Activated naive CD4-positive, alpha-beta T cell treated with anti-CD3 and anti-CD28 coated beads, Interleukin-2, amount 50 U/mL, for 72 hours (primary cell): Measurements from ENCODE around the gene R3HDM1. TPM values are rescaled to one million over a fixed set of nuclear protein-coding genes. Genes with fewer than 3 reads are reported as not detected.
"Not testable (repeated sequence)": the region's sequence is repeated elsewhere in the genome, so short reads cannot be mapped to it uniquely, and the experiment has no call there.

Experiments
- ATAC-seq, 2 donors: fragments of 150-1000 bp; cut with Tn5 transposase; 2 replicates each; pipeline ENCODE4 v1.10.0; 2021; ENCODE audit warnings: mild to moderate bottlenecking in 2 of 2, moderate library complexity in 2 of 2
- DNase-seq, 2 donors: peaks; one replicate each; pipeline ENCODE4 v3.0.0; 2021 to 2022; ENCODE audit warnings: low spot score in 2 of 2
- H3K27ac Mint-ChIP-seq, 2 donors: one replicate each; pipeline ENCODE4 v1.8.0; 2022; ENCODE audit warnings: mild to moderate bottlenecking in 2 of 2, mixed read lengths in 2 of 2
- H3K36me3 Mint-ChIP-seq, 2 donors: one replicate each; pipeline ENCODE4 v1.8.0; 2022; ENCODE audit warnings: mixed read lengths in 2 of 2
- H3K9me3 Mint-ChIP-seq, 2 donors: one replicate each; pipeline ENCODE4 v1.8.0; 2022; ENCODE audit warnings: mixed read lengths in 2 of 2
- total RNA-seq, 2 donors: library from RNA; stranded (reverse); gene quantifications; one replicate each; pipeline ENCODE4 v1.2.3, GENCODE V29; 2022

The R3HDM1 gene
- total RNA-seq, 2 donors from 2014 or later, result 59.6 to 65.1 TPM

DNA sequence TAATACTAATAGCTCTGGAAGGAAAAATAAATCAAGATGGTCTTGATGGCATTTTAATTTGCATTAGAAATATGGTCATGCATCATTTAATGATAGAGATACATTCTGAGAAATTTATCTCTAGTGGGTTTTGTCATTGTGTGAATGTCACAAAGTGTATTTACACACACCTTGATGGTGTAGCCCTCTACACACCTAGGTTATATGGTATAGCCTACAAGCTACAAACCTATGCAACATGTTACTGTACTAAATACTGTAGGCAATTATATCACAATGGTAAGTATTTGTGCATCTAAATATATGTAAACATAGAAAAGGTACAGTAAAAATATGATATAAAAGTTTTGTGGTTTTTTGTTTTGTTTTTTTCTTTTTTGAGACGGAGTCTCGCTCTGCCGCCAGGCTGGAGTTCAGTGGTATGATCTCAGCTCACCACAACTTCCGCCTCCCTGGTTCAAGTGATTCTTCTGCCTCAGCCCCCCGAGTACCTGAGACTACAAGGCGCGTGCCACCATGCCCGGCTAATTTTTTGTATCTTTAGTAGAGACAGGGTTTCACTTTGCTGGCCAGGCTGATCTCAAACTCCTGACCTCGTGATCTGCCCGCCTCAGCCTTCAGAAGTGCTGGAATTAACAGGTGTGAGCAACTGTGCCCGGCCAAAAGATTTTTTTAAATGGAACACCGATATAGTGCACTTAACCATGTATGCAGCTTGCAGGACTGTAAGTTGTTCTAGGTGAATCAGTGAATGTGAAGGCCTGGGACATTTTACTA is 126.7 kb downstream of the R3HDM1 start:
- Mint-ChIP-seq H3K36me3 (peaks cover 11 to 41% of the 10 kb centered on the region in 2 donors), H3K9me3 (no peaks in the 10 kb centered on the region), H3K27ac (peak overlapping the region; percentile 57 to 75)
- ATAC-seq (peak; percentile 46 to 68), DNase-seq (peak in 1 of 2 donors; percentile 35)

DNA sequence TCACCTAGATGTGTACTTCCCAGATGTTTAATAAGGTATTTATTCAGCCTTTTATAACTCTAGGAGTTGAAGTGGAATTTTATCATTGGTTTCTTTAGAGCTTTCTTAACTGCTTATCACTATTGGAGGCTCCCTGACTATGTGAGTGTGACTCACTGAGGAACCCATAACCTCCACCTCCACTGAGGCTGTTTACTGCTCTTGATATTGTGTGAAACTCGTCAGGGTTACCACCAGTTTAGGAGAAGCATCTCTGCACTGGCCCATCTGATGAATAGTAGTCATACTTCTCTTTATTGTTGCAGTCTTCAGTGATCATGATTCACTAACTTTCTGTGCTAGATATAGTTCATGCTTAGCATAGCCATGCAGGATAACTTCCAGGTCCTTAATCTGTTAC is 130.8 kb downstream of the R3HDM1 start:
- peak; percentile 65 to 78 for ATAC-seq
- peak overlapping the region in 1 of 2 donors; percentile 97 for H3K27ac Mint-ChIP-seq
- H3K9me3 Mint-ChIP-seq, result no peaks in the 10 kb centered on the region
- DNase-seq, result peak in 1 of 2 donors; percentile 14
- peaks cover 0 to 31% of the 10 kb centered on the region in 2 donors for H3K36me3 Mint-ChIP-seq

DNA sequence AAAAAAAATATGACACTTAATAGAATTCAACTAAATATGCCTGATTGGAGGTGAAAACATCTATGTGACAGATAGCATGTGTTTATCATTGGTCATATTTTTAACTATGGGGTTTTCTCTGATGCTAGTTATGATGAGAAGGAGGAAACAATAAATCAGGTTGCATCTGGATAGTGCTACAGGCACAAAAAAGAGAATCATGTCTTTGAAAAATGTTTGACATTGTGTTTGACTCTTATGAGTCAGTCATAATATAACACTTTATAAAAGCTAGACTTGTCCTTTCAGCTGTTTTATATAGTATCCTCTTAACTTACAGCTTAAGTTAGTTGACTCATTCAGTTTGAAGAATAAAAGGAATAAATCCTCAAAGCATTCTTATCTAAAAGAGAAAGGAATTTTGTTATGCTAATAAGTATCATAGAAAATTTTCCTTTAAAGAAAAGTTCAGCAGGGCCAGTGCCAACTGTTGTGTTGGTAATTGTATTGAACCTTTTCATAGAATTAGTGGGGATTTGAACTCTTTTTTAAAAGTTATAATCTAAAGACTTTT is 131.9 kb downstream of the R3HDM1 start:
- Mint-ChIP-seq H3K9me3 (no peaks in the 10 kb centered on the region), H3K27ac (peak overlapping the region in 1 of 2 donors; percentile 94), H3K36me3 (peaks cover 0 to 31% of the 10 kb centered on the region in 2 donors)
- DNase-seq, result no peak
- ATAC-seq, result peak in 1 of 2 donors; percentile 4

DNA sequence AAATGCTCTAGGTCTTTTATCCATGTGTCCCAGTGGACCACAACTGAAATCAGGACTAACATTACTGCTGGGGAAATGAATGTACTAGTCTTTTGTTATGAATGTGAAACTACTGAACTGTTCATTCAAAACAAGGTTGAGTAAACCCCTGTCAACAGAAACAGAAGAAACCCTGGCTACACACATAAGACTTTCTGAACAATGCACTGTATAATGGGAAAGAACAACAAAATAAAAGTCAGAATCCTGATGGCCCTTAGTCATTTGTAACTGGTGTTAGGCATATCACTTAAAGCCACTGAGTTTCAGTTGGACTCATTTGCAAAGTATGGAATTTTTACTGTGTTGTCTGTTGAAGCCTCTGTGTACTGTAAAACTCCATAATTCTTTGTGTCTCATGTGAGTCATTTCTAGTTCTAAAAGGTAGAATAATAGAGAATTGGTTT is 133.4 kb downstream of the R3HDM1 start:
- H3K9me3 Mint-ChIP-seq, result no peaks in the 10 kb centered on the region
- ATAC-seq (peak; percentile 79 to 87), DNase-seq (no peak)
- peak overlapping the region in 1 of 2 donors; percentile 96 for H3K27ac Mint-ChIP-seq
- peaks cover 0 to 27% of the 10 kb centered on the region in 2 donors for H3K36me3 Mint-ChIP-seq

DNA sequence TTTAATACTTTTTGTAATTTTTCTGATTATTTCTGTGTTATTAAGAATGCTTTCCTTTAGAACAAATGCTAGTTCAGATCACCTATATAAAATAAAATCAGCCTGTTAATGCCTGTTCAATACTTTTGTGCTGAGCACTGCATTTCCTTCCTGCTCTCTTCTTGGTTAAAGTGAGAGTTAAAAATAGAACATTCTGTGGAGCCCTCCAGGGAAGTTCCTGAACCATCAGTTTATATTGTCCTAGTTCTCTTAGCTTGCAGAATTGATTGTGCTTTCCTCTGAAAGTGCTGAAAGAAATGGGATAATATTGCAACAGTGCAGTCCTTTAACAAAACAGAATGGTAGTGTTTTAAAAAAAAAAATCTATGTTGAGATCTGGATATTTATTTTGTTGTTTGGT is 135.8 kb downstream of the R3HDM1 start:
- Mint-ChIP-seq H3K27ac (no peak overlapping the region), H3K9me3 (no peaks in the 10 kb centered on the region), H3K36me3 (peaks cover 0 to 16% of the 10 kb centered on the region in 2 donors)
- ATAC-seq, result no peak
- DNase-seq, result no peak

DNA sequence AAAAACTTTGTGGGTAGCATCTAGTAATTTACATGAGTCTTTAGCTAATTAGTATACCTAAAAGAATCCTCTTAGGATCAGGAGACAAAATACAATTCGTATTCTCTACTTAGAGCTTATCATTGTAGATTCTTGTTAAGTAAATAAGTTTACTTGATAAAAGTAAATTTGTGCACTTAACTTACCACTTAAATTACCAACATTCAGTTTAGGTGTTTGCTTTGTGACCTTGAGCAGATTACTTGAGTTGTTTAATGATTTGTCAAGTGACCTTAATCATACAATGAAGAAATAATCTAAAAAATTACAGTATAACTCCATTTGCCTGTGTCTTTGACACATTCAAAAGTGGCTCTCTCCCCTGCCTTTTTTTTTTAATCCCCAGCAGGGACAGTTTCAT is 143.2 kb downstream of the R3HDM1 start:
- Mint-ChIP-seq H3K27ac (no peak overlapping the region), H3K36me3 (peaks cover 0 to 6% of the 10 kb centered on the region in 2 donors), H3K9me3 (no peaks in the 10 kb centered on the region)
- no peak for DNase-seq
- no peak for ATAC-seq

DNA sequence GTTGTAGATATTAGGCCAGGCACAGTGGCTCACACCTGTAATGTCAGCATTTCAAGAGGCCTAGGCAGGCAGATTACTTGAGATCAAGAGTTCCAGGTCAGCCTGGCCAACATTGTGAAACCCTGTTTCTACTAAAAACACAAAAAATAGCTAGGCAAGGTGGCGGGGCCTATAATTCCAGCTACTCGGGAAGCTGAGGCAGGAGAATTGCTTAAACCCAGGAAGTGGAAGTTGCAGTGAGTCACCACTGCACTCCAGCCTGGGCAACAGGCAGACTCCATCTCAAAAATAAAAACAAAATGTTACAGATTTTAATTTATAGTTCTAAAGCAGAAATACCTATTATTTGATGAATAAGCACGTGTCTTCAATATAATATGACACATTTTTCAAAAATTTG is 144.7 kb downstream of the R3HDM1 start:
- no peak for DNase-seq
- Mint-ChIP-seq H3K36me3 (peaks cover 0 to 5% of the 10 kb centered on the region in 2 donors), H3K27ac (no peak overlapping the region), H3K9me3 (no peaks in the 10 kb centered on the region)
- ATAC-seq, result no peak

DNA sequence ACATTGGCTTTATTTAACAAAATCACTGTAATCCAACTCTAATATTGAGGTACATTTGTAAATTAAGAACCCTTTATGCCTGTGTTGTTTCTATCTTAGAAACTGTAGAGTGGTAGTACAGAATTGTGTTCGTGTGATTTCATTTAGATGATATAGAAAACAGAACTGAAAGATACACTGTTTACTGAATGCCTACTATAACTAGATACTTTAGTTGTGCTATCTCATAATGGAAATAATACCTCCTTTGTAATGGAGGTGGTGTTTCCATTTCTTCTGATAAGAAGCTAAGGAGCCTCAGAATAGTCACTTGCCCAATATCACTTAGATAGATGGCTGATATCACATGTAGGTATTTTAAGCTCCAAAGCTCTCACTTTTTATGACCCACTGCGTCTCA is 147.8 kb downstream of the R3HDM1 start:
- Mint-ChIP-seq H3K27ac (no peak overlapping the region), H3K9me3 (peaks cover 0 to 4% of the 10 kb centered on the region in 2 donors), H3K36me3 (peaks cover 0 to 10% of the 10 kb centered on the region in 2 donors)
- DNase-seq, result no peak
- peak in 1 of 2 donors; percentile 35 for ATAC-seq

DNA sequence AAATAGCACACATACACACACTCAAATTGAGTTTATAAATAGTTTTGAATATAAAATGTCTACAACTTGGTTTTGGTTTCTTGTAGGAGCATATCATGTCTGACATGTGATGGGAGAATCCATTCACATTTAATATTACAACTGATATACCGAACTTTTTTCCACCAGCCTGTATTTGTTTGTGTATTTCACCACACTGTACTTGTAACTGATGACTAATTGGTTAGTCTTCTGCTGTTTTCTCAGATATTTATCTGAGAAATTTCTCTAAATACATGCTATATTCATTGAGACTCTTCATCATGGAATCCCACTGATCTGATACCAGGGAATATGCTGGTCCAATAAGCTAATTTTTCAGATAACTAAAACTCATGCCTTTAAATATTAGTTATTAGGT is 154.1 kb downstream of the R3HDM1 start:
- Mint-ChIP-seq H3K9me3 (peaks cover 0 to 4% of the 10 kb centered on the region in 2 donors), H3K36me3 (peaks cover 10 to 25% of the 10 kb centered on the region in 2 donors), H3K27ac (no peak overlapping the region)
- DNase-seq (no peak), ATAC-seq (no peak)

DNA sequence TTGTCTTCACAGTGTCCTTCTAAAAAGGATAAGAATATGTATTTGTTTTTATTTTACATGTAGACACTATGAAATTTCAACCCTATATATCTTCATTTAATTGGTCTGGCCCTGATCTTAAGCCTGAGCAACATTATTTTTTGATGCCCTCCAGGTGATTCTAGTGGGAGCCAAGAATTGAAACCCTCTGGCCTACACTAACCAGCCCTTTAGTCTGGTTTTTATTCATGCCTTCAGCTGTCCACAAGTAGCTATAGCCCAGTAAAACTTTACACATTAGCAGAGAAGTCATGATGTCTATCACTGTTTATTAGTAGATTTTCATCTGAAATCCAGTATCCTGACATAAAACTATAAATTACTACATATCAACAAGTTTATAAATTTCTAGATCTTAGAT is 157.7 kb downstream of the R3HDM1 start:
- no peak for DNase-seq
- H3K27ac Mint-ChIP-seq, result peak overlapping the region; percentile 33 to 89
- peaks cover 10 to 15% of the 10 kb centered on the region in 2 donors for H3K36me3 Mint-ChIP-seq
- peak in 1 of 2 donors; percentile 28 for ATAC-seq
- no peaks in the 10 kb centered on the region for H3K9me3 Mint-ChIP-seq

DNA sequence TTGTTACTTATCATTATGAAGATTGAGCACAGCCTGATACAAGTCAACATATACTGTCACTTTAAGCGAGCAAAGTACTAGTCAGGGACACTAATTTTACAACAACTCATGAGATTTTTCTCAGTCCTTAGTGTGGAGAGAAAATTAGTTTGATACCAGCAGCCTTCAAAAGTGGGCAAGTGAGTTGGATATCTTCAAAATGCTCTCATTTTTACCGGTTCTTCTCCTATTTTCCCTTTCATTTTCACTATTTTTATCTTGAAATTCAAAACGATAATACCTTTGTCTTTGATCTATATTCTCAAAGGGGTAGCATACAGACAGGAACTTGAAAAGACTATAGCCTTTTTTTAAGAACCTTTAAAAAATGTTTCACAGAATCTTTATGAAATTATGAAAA is 158.4 kb downstream of the R3HDM1 start:
- peaks cover 7 to 22% of the 10 kb centered on the region in 2 donors for H3K36me3 Mint-ChIP-seq
- DNase-seq (no peak), ATAC-seq (peak; percentile 70 to 87)
- peak overlapping the region; percentile 58 to 89 for H3K27ac Mint-ChIP-seq
- no peaks in the 10 kb centered on the region for H3K9me3 Mint-ChIP-seq

DNA sequence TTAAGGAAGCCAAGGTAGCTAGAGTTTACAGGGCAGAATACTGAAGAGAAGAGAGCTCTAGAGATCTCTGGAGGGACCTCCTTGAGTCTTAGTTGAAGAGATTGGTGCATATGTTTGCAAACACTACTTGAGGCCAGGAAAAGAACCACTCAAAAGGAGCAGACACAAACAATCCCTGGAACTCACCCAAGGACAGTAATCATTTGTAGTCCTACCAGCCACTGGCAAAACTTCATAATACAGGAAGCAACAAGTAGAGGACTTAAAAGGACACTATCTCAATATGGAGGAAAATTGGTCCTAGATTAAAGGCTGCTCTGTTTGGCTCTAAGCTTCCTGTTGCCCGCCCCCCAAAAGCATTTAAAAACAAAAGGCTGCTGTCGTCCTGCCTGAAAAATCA is 163.4 kb downstream of the R3HDM1 start:
- DNase-seq (no peak), ATAC-seq (no peak)
- Mint-ChIP-seq H3K36me3 (peaks cover 5 to 17% of the 10 kb centered on the region in 2 donors), H3K9me3 (no peaks in the 10 kb centered on the region), H3K27ac (peak overlapping the region; percentile 55 to 72)

DNA sequence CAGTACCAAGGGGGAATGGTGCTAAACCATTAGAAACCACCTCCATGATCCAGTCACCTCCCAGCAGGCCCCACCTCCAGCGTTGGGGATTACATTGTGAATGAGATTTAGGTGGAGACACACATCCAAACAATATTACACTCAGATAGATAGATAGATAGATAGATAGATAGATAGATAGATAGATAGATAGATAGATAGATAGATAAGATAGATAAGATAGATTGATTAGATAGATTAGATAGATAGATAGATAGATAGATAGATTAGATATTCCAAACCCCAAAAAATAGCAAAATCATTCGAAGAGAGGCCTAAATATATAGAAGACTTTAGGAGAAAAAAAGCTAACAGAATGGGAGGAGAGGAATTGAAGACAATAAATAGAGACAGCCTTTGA is 167.6 kb downstream of the R3HDM1 start:
- H3K9me3 Mint-ChIP-seq, result no peaks in the 10 kb centered on the region
- H3K27ac Mint-ChIP-seq, result no peak overlapping the region
- no peak for ATAC-seq
- no peak for DNase-seq
- peaks cover 5 to 17% of the 10 kb centered on the region in 2 donors for H3K36me3 Mint-ChIP-seq

DNA sequence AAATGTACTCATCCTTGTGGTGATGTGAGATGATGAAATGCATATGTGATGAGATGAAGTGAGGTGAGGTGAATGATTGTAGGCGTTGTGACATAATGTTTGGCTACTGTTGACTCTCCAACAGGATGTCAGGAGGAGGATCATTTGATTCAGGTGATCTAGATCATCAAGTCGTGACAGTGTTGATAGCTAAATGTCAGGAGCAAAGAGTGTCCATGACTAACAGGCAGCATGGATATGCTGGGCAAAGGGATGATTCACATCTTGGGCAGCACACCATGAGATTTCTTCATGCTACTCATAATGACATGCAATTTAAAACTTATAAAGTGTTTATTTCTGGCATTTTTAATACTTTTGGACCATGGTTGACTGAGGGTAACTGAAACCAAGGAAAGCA is 170.2 kb downstream of the R3HDM1 start:
- no peak for DNase-seq
- Mint-ChIP-seq H3K27ac (no peak overlapping the region), H3K36me3 (no peaks in the 10 kb centered on the region)

DNA sequence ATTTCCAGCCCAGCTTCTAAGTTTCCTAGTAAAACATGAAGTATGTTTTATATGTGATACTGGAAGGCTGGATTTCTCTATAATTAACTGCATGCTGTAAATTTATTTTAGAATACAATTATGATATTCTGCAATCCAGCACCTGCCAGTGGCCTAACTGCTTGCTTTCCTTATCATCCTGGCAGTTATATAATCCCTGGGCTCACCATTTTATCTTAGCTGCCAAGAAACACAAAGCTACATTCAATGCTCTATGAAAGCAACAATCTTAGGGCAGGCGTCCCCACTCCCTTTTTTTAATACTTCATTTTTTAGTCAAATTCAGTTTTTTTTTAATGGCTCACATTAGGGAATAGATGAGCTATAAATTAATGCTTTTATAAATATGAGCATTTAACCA is 172.0 kb downstream of the R3HDM1 start:
- H3K27ac Mint-ChIP-seq, result no peak overlapping the region
- no peak for ATAC-seq
- no peaks in the 10 kb centered on the region for H3K36me3 Mint-ChIP-seq
- DNase-seq, result no peak
- H3K9me3 Mint-ChIP-seq, result no peaks in the 10 kb centered on the region

More for the DNA sequence above, 170.2 kb downstream of the R3HDM1 start:
- peak; percentile 41 to 59 for ATAC-seq
- no peaks in the 10 kb centered on the region for H3K9me3 Mint-ChIP-seq

DNA sequence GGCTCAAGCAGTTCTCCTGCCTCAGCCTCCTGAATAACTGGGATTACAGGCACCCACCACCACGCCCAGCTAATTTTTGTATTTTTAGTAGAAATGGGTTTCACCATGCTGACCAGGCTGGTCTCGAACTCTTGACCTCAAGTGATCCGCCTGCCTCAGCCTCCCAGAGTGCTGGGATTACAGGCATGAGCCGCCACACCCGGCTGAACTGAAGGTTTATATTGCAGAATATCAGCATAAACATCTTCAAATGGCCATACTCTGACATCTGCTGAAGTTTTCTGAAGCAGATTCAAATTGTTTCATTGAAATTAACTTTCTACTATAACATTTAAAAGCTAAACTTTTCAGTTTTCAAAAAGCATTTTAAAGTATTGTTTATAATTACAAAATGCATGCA is 172.8 kb downstream of the R3HDM1 start:
- not testable (repeated sequence) for H3K9me3 Mint-ChIP-seq, H3K27ac Mint-ChIP-seq, ATAC-seq, H3K36me3 Mint-ChIP-seq, DNase-seq

DNA sequence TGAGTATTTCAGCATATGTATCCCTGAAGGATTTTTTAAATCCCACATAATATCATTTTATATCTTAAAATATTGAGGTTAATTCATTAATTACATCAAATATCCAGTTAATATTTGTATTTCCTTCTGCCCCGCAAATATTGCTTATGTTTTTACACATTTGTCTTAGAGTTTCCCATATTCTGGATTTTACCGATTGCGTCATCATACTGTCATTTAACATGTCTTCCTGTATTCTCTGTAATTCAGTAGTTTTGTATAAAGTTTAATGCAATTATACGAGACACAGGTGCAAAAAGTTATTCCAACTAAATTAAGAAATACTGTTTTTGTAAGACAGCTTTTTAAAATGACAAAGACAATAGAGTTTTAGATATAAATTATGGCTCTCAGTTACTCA is 176.9 kb downstream of the R3HDM1 start:
- no peak for DNase-seq
- no peaks in the 10 kb centered on the region for H3K36me3 Mint-ChIP-seq
- H3K9me3 Mint-ChIP-seq, result no peaks in the 10 kb centered on the region
- H3K27ac Mint-ChIP-seq, result no peak overlapping the region
- ATAC-seq, result no peak

DNA sequence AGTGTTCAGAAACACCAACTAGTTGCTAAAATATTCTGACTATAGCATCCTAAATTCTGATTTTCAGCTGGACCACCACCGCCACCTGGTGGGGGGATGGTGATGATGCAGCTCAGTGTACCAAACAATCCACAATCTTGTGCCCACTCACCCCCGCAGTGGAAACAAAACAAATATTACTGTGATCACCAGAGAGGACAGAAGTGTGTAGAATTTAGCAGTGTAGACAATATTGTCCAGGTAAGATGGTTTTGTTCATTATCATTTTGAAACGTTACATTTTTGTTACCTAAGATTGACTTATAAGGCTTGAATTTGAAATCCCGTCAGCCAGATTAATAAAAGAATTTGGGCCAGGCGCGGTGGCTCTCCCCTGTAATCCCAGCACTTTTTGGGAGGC is 178.7 kb downstream of the R3HDM1 start:
- ATAC-seq, result peak; percentile 47 to 58
- H3K36me3 Mint-ChIP-seq, result no peaks in the 10 kb centered on the region
- peak in 1 of 2 donors; percentile 78 for DNase-seq
- H3K27ac Mint-ChIP-seq, result peak overlapping the region in 1 of 2 donors; percentile 7
- no peaks in the 10 kb centered on the region for H3K9me3 Mint-ChIP-seq
